GM12874 (cell line): ENCODE data around the gene MAGI1.

ENCODE experiments used
- TF ChIP-seq, protein P1 (sequence below): IDR thresholded peaks from 2 replicates; pipeline ENCODE4 v1.5.1; 2011; ENCODE audit warnings: low read depth, mild to moderate bottlenecking, control low read depth, low read length, moderate library complexity; ENCODE audit not compliant: insufficient read depth

The MAGI1 gene

DNA sequence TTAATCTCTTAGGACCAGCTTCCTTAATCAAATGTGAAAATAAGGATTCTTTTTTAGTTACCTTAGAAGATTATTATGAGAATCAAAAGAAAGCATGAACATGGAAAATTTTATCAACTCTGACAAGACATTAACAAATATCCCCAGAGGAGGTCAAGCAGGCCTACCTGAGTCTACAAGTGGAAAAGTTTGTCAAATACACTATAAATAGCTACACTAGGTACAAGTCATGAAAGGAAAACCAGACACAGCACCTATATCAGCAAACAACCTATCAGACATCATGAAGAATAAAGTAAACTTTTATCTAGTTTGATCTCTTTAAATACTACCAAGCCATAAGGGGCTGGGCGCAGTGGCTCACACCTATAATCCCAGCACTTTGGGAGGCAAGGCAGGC, 126.1 kb downstream of the MAGI1 start:
- TF ChIP-seq, protein P1, sequence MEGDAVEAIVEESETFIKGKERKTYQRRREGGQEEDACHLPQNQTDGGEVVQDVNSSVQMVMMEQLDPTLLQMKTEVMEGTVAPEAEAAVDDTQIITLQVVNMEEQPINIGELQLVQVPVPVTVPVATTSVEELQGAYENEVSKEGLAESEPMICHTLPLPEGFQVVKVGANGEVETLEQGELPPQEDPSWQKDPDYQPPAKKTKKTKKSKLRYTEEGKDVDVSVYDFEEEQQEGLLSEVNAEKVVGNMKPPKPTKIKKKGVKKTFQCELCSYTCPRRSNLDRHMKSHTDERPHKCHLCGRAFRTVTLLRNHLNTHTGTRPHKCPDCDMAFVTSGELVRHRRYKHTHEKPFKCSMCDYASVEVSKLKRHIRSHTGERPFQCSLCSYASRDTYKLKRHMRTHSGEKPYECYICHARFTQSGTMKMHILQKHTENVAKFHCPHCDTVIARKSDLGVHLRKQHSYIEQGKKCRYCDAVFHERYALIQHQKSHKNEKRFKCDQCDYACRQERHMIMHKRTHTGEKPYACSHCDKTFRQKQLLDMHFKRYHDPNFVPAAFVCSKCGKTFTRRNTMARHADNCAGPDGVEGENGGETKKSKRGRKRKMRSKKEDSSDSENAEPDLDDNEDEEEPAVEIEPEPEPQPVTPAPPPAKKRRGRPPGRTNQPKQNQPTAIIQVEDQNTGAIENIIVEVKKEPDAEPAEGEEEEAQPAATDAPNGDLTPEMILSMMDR, result no peak

GRCh38 chr3:65908588-65908987, 130.1 kb downstream of the MAGI1 start:
- TF ChIP-seq, protein P1, result no peak

DNA sequence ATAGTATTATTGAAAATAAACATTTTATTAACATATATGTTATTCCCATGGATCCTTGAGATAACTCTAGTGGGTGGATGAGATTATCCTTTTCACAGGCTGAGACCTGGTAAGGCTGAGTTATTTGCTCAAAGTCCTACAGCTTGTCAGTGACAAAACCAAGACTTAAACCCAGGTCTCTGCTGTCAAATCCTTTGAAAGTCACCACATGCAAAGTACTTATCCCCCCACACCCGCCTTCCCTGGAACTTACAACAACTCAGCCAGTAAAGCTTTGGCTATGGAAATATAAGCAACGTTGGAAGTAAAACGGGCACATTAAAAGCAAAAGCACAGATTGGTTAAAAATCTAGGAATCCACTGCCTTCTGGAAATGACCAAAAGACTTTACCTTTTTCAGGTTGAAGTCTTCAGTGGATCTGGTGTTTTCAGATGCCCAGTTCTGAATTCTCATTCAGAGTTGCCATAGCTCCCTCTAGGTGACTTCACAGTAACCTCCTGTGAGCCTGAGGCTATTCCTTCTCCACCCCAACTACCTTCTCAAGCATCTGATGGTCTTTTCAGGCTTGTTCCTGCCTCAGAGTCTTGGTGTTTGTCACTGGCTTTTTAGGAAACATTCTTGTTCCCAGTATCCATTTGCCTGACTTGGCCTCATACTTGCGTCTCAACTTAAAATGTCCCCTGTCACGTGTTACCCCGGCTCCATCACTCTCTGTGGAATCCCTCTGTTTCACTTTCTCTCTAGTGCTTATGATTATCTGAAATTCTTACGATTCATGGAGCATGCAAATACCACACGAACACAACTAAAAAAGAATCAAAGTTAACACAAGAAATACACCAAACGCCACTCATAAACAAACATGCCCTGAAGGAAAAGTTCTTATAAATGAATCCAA, 131.2 kb downstream of the MAGI1 start:
- TF ChIP-seq, protein P1, result no peak

- TF ChIP-seq, protein P1, result no peak
These were observed 132.9 kb downstream of the MAGI1 start for GRCh38 chr3:65905771-65906170.

DNA sequence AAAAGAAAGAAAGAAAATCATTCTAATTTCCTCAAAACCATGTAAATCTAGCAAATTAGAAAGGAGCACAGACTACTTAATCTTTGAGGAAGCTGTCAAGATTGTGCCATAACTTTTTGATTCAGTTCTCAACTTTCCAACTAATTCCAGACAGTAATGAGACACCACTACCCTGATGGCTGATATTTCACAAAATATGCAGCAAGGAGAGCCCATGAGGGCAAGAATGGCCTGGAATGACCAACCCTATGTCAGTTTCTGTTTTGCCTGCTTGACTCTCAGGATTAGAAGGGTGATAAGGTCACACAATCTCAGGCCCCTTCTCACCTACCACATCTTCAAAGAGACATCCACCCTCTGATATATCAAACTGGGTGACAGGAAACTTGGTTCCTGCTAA, 134.7 kb downstream of the MAGI1 start:
- TF ChIP-seq, protein P1, result no peak

DNA sequence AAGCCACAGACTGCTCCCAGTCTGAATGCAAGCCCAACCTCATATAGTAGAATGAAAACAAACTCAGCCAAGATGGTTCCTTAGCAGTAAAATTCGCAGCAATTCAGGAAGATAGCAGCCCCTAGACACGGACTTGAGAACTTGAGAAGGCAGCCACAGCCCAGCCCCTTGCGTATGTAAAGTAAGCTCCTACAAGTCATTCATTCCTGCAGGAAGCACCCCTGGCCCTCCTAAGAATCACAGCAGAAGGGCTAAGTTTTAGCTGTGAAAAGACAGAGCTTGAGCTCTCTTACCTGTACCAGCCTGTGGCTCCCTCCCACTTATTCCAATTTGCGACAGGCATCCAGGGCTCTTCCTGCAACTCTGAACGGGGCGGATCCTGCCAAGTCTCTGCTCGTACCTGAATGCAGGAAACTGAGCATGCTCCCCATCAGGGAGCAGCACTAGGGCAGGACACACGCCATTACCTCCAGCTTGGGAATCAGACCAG, 136.4 kb downstream of the MAGI1 start:
- TF ChIP-seq, protein P1, result no peak

DNA sequence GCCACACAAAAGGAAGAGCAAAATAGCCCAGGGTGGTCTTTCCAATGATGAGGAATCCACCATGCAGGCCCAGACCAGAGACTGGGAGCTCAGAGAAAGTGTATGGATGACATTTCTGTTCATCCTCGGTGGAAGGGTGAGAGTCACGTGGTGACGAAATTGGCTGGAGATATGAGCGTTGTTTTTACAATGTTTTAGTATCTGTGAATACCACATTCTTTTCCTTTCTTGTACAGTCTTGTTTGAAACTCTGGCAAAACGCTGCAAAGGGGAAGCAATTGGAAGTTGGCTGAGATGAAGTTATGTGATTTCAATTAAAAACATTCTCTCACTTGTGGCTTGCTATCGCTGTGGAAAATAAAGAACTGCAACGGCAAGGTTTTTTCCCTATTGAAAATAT, 137.5 kb downstream of the MAGI1 start:
- TF ChIP-seq, protein P1, result no peak
